Activated CD4-positive, alpha-beta T cell treated with anti-CD3 and anti-CD28 coated beads, Interleukin-2, amount 50 U/mL, for 1 hour (primary cell): ENCODE measurements around the gene POMP.
"Not testable (repeated sequence)": the region's sequence is repeated elsewhere in the genome, so short reads cannot be mapped to it uniquely, and the experiment has no call there.

Experiments
- DNase-seq: peaks from one replicate; pipeline ENCODE4 v3.0.0-alpha.2; 2020

Gene POMP

DNA sequence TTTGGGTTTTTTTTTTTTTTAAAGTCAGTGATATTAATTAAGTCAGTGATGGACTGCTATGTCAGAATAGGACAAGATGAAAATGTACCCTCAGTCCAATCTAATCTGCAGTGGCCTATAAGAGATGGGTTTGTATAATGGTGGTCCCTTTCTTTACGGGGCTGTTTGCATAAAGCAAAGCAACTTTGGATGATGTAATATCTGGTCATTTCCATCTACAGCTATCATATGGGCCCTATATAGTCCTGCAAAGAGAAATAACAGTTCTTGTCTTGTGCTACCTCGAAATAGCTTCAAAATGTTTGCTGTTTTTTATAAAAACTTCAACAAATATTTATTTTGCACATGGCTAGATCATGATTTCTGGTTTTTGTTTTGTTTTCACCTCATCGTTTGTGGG, 20.2 kb upstream of the POMP start:
- DNase-seq = no peak

DNA sequence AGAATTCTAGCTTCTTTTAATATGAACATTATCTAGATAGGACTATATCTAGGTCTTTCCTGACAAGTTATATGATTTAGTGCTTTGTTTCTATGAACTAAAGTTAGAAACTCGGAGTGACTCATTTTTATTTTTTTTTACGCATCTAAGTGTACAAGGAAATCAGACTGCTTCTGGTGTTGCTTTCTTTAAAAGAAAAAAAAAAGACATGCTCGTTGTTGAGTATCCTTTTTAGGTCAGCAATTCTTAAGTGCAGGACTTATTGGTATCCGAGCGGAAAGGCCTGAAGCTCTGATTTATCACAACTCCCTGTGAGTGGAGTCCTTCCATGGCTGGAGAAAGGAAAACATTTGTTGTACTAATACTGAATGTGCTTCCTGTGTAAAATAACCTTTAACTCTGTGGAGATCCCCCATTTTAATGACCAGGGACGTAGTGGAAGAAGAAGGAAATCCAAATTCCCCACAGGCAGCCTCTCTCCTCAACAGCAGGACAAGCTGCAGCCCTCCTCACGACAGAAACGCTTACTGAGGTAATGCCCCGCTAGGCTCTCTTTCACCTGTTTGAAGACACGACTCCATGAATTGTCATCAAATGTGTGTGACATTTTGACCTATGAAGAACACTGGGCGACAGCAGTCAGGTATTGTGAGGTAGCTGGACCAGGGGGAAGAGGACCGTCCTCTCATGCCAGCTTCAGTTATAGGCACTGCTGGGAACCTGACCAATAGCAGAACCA, 17.9 kb upstream of the POMP start:
- no peak for DNase-seq

DNA sequence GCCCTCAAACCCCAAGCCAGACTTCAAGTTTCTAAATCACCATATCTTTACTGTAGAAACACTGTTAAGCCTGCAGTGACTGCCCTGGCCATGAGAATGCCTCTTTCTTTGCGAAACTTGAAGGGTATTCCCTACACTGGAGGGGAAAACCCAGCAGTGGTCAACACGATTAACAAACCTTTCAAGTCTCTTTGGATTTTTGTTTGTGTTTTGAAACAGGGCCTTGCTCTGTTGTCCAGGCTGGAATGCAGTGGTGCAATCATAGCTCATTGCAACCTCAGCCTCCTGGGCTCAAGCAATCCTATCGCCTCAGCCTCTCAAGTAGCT, 17.4 kb upstream of the POMP start:
- DNase-seq = no peak

DNA sequence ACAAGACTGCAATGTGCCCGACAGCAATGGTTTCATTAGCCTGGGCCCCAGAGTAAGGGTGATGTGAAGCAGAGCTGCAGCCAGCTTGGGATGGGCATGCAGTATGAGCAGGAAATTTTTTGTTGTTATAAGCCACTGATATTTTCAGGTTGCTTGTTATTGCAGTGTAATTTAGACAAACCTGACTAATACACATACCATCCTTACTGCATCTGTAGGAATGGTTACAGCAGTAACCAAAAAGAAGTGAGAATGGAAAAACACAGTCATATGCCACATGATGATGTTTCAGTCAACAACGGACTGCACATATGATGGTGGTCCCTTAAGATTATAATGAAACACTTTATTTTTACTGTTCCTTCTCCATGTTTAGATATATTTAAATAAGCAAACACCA, 8.6 kb upstream of the POMP start:
- no peak for DNase-seq

DNA sequence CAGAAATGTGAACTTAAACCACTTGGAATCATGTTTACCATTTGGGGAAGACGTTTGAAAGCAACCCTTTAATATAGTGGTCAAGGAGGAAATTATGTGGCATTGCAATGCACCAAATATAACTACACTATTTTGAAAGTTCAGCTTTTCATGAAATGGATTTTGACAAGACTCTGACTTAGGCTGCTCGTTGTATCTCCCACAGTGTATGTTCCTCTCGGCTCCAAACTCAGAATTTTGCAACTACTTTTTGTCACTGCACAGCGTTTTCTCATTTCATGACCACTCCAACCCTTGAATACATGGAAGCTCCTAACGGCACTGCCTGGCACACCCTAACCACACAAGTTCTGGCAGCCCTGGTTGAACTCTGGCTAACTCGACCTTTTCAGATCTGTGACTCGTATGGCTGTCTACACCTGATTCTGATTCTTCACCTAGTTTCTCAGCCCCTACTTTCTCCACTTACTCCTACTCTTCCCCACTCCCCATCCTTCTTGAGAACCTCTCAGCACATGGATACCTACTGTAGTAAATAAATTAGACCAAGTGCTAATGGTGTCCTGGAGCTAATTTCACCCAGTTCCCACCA, 7.0 kb upstream of the POMP start:
- no peak for DNase-seq

DNA sequence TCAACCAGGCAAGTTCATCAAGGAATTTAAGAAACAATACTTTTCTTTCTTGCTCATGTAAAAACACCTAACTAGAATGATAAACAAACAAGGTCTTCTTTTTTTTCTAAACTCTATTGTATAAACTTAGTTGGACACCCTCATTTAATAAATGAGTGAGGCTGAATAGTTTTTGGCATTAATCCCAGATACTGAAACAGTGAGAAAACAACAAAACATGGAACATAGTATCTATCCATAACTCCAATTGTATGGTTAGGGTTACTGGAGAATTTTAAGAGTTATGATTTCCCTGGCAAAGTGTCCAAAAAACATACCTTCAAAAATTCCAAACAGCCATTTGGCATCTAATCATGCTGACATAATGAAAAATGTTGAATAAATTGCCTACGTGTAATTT, 5.8 kb upstream of the POMP start:
- no peak for DNase-seq

DNA sequence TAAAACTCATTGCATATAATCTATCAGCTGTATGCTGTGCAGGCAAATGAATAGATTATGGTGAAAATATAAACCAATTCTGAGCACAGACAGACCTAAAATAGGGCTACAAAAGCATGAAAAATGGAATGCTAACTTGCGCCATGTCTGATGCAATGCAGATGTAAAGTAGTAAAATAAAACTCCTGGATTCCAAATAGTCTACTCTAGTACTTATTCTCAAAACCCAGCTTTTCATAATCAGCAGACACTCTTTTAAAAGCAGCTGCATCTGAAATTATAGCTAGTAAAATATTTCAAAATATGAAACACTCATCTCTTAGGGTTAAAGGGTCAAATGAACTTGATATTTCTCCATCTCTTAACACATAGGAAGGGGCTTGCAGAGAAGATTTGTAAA, 4.7 kb upstream of the POMP start:
- no peak for DNase-seq

DNA sequence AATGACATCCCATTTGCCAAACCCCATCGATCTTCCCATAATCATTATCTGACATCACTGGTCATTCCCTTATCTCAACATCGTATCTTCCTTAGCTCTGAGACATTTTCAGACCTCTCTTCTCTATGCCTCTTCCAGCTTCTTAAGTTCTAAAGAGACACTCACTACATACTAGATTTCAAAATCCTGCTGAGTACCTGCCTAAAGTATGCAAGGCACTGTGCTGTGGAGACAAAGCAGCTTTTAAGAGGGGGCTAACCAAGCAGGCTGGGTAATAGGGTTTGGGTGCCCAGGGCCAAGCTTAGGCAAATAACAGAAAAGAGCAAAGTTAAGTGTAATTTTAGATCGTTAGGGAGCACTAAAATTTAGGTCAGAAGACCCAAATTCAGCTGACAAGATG, 3.4 kb upstream of the POMP start:
- DNase-seq = no peak

DNA sequence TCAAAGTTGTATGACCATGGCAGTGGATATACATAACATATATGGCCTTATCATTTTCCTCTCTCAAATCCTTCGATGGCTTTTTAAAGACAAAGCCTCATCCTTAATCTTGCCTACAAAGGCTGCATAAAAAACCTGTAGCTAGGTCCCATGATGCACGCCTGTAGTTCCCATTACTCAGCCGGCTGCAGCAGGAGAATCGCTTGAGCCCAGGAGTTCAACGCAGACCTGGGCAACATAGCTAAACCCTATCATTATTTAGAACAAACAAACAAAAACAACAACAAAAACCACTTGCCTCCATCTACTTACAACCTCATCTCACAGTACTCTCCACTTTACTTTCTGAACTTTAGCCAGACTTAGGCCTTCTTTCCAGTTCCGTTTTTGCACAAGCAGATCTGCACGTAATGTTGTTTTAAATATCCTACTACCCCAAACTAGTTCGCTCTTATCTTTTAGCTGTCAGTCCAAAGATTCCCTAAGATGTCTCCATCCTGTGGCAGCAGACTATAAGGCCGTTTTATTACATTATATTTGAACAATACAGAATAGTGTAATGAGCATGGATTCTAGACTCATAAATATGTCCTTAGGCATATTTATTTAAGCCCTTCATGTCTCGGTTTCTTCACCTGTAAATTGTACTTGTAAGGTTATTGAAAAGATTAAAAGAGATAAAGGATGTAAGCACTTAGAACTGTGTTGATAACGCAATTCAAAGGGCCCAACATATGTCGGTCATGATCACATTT, 969 bp upstream of the POMP start:
- no peak for DNase-seq

DNA sequence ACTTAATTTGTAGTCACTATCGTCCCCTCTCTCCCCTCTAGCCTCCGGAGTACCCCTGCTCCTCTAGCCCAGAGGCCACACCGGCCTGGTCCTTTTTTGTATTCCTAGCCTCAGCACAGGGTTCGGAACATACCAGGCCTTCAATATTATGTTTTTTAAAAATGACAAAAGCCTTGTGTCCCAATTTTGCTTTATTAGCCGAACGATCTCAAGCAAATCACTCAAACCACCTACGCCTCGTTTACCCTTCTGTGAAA, 463 bp upstream of the POMP start:
- no peak for DNase-seq

DNA sequence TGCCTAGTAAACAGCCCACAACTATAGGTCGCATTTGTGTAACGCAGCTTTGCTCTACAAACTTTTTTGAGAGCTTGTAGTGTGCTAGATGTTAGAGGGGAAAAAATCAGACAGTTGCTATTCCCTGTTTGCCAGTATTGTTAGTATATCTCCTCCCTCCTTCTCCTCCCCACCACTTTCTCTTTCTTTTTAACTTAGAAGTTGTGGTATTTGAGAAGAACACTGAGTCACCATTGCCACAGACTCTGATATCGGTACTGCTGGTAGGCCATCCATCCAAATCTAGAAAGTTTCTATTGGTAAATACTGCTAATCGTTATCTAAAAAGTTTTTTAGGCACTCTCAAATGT, 666 bp downstream of the POMP start:
- DNase-seq = no peak

DNA sequence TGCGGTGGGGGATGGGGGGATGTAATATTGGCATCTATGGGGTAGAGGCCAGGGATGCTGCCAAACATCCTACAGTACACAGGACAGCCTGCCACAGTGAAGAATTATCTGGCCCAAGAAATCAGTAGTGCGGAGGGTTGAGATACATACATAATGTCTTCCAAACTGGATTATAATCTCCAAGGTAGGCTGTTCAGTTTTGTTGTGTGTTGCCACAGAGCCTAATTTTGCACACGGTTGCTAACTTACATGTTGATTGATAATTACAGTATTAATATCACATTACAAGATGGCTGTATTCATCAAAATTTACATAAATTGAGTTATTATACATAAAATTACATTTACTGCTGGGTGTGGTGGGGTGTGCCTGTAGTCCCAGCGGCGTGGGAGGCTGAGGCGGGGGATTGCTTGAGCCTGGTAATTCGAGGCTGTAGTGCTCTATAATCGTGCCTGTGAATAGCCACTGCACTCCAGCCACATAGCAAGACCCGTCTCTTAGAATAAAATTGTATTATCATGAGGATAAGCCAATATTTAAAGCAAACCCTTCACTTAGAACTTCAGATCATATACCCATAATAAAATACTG, 8.1 kb downstream of the POMP start:
- no peak for DNase-seq

DNA sequence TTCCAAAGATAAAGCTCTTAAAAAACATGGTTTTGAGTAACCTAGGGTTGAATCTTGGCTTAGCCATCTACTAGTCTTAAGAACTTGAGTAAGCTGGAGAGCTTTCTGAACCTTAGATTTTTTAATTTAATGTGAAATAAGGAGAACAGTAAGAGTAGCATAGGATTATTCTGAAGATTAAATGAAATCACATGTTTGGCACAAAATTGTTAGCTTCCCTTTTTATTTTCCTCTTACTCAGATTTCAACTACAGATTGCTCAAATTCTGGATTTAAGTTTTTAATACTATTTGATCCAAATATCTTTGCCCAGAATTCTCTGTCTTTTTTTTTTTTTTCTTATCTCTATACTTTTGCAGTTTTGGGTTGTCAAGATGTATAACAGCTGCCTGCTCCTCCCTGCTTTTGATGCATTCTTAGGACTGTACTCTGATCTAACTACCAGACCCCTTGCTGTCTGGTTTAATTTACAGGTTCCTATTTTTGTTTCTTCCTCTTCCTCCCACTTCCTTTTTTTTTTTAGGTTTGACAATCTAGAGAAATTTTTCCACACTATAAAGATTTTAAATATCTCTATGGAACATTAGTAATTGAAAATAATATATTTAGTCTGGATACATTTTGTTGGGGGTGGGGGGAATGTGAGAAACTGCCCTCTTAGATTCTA, 12.3 kb downstream of the POMP start:
- no peak for DNase-seq

DNA sequence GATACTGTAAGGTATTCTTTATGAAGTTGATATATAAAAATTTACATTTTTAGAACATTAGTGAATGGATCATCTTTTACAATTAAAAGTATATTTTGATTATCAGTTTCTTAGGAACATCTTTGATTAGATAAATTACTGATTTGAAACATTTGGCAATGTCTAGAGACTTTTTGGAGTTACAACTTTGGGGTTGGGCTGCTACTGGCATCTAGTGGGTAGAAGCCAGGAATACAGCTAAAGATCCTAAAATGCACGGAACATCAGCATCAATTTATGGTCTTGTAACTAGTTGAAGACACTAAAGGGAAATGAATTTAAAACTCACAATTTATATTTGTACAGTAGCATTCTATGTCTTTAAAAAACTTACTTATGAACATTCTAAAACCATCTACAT, 19.9 kb downstream of the POMP start:
- no peak for DNase-seq

DNA sequence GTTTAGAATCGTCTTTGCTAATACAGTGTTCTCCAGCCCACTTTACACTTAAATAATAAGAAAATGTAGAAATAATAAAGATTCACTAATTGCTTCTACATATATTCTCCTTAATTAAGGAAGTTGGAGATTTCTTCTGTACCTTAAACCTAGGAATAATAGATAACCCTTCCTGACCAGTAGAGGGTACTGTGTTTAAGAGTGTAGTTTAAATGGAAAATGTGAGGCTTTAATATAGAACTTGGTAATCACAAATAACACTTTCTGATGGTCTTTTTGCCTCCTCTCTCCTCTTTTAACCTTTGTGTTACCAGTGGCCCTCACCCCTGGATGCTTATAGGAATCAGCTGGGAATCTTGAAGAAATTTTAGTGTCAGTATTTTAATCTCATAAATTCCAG, 20.7 kb downstream of the POMP start:
- no peak for DNase-seq

DNA sequence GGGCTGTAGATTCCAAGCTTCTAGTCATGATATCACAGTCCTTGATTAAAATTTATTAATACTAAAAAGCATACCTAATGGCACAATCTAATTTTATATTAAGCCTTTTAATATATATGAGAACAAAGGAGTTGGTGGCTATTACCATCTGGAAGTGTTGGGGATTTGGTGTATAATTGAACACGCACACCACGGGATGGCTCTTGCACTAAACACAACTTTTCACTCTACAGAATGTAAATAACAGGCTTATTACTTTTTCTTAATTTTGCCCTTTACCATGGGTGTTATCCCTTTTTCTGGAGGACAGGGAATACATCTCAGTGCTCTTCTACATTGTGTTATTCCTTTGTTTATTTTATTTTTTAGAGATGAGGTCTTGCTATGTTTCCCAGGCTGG, 21.6 kb downstream of the POMP start:
- DNase-seq = no peak

DNA sequence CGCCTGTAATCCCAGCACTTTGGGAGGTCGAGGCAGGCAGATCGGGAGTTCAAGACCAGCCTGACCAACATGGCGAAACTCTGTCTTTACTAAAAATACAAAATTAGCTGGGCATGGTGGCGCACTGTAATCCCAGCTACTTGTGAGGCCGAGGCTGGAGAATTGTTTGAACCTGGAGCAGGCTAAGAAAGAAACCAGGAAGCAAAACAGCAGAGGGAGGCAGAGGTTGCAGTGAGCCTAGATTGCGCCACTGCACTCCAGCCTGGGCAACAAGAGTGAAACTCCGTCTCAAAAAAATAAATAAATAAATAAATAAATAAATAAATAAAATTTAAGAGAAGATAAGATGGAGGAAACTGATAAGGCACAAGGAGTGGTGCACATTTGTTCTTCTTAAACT, 24.2 kb downstream of the POMP start:
- not testable (repeated sequence) for DNase-seq

DNA sequence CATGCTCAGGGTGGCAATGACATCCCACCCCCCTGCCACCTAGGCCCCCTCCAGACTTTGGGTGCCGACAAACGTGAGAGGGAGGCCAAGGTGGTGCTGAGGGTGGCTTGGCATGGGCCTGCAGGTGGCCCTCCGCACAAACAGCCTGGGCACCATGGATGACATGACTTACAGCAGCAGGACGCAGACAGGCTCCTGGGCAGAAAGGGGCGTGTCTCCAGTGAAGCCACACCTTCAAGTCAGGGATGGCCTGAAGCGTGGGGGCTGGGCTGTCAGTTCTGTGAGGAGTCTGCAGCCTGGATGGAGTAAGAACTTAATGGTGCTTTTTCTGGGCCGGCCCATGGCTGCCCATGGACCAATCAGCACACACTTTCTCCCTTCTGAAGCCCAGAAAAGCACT, 25.3 kb downstream of the POMP start:
- no peak for DNase-seq

DNA sequence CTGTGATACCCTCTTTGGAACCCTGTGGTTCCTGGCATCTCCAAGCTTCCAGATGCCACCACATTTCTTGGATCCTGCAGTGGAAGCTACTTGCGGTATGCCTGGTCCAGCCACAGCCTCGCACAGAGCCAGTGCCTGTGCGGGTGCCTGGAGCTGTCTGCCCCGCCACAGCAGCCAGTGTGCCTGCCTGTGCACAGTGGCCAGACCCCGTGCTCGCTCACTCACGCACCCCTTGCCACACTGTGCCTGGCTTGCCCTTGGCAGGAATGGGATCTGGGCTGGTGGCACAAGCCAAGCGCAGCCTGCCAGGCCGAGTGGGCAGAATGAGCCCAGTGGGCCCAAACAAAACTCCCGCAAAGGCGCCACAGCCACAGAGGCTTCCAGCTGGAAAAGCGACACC, 26.2 kb downstream of the POMP start:
- DNase-seq = no peak

DNA sequence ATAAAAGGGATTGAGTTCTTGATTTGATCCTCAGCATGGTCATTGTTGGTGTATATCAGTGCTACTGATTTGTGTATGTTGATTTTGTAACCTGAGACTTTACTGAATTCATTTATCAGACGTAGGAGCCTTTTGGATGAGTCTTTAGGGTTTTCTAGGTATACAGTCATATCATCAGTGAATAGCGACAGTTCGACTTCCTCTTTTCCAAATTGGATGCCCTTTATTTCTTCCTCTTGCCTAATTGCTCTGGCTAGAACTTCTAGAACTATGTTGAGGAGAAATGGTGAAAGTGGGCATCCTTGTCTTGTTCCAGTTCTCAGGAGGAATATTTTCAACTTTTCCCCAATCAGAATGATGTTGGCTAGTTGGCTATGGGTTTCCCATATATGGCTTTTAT, 27.0 kb downstream of the POMP start:
- DNase-seq = no peak

DNA sequence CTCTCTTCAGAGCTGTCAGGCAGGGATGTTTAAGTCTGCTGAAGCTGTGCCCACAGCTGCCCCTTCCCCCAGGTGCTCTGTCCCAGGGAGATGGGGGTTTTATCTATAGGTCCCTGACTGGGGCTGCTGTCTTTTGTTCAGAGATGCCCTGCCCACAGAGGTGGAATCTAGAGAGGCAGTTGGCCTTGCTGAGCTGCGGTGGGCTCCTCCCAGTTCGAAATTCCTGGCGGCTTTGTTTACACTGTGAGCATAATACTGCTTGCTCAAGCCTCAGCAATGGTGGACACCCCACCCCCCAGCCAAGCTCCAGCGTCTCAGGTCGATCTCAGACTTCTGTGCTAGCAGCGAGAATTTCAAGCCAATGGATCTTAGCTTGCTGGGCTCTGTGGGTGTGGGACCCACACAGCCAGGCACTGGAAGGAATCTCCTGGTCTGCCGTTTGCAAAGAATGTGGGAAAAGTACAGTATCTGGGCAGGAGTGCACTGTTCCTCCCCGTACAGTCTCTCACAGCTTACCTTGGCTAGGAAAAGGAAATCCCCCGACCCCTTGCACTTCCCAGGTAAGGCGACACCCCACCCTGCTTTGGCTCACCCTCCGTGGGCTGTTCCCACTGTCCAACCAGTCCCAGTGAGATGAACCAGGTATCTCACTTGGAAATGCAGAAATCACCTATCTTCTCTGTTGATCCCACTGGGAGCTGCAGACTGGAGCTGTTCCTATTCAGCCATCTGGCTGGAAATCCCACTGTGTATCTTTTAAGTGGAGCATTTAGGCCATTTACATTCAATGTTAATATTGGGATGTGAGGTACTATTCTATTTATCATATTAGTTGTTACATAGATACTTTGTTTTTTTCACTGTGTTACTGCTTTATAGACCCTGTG, 34.9 kb downstream of the POMP start:
- not testable (repeated sequence) for DNase-seq

DNA sequence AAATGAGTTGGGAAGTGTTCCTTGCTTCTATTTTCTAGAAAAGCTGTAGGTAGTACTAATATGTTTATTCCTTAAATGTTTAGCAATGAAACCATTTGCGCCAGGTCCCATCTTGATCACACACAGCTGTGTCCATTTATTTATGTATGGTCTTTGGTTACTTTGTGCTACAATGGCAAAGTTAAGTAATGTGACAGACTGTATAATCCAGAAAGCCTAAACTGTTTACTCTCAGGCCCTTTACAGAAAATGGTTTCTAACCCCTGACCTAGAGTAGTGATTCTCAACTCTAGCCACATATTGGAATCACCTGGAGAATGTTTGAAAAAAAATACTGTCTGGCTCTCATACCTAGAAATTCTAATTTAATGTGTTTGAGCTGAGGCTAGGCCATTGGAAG, 38.5 kb downstream of the POMP start:
- DNase-seq = no peak

DNA sequence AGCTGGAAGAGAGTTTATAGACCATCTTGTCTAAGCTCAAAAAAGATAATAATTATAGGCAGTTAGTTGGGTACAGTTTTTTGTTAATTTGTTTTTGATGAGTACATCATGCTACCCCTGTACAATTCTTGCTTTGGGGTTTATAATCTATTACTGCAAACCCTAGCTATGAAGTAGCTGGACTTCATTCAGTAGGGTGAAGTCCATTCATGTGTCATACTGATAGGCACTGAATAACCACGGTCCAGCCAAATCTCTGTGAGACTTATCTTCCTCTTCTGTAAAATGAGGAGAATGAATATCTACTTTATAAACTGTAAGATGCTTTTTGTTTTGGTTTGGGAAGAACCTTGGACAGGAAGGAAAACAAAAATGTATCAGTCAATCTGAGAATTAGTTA, 40.3 kb downstream of the POMP start:
- no peak for DNase-seq
